Body of pancreas (tissue), 4 donors: ENCODE results near the gene NFS1. TPM values are rescaled to one million over a fixed set of nuclear protein-coding genes. Genes with fewer than 3 reads are reported as not detected.

ENCODE experiments used
- ATAC-seq: fragments of 150-250 bp; one replicate; pipeline ENCODE4 v1.9.1; 2016
- DNase-seq, 4 donors: peaks; one replicate each; pipeline ENCODE4 v3.0.0-alpha.2; 2019
- H3K27ac ChIP-seq, 4 donors: fragments of 200-600 bp; sonication (generic); 1 replicate in 3 of 4; 2 replicates in 1 of 4; pipeline versions ENCODE4 v1.5.1 to v1.6.1; 2016 to 2019; ENCODE audit warnings: mild to moderate bottlenecking in 1 of 4, mixed read lengths in 1 of 4, moderate library complexity in 1 of 4
- H3K27me3 ChIP-seq, 2 donors: fragments of 200-600 bp; sonication (generic); one replicate each; pipeline ENCODE4 v1.6.0; 2016; ENCODE audit warnings: mild to moderate bottlenecking in 1 of 2
- H3K36me3 ChIP-seq, 2 donors: fragments of 200-600 bp; sonication (generic); replicated peaks in 1 of 2; 2 replicates each; pipeline ENCODE4 v1.5.1; 2016; ENCODE audit warnings: low read depth in 2 of 2; ENCODE audit not compliant: insufficient read depth in 1 of 2
- H3K4me1 ChIP-seq: fragments of 200-600 bp; sonication (generic); one replicate; pipeline ENCODE4 v1.6.0; 2016
- H3K4me3 ChIP-seq, 2 donors: fragments of 200-600 bp; sonication (generic); 1 replicate in 1 of 2; 2 replicates in 1 of 2; pipeline ENCODE4 v1.5.1; 2016 to 2019
- H3K9me3 ChIP-seq, 3 donors: fragments of 200-600 bp; sonication (generic); 1 replicate in 2 of 3; 2 replicates in 1 of 3; pipeline ENCODE4 v1.5.1; 2016
- POLR2A ChIP-seq, 3 donors: fragments of 450-650 bp; IDR thresholded peaks; one replicate each; pipeline ENCODE4 v1.6.1; 2016; ENCODE audit warnings: antibody characterized with exemption in 3 of 3, mild to moderate bottlenecking in 2 of 3
- WGBS, 2 donors: methylation state at CpG; one replicate each; pipeline ENCODE4 v1.1.5; 2017; 5-methylcytosine and 5-hydroxymethylcytosine counted together
- intact Hi-C: fragments of 100-400 bp; cut with DNase I; formaldehyde crosslinking; loops from one replicate; pipeline ENCODE4 v1.15.1; 2023
- total RNA-seq, 2 donors: library from RNA; depleted of rRNA; stranded (reverse); fragments of >200 nt; gene quantifications; one replicate each; pipeline ENCODE4 v1.1.0, GENCODE V29; 2016
- TF ChIP-seq, protein P1 (sequence below), 7 experiments: fragments of 450-650 bp in 4 of 7; fragments of 200-600 bp in 3 of 7; sonication (generic) in 3 of 7; IDR thresholded peaks; one replicate each; pipeline ENCODE4 v1.5.1; 2016 to 2019; ENCODE audit warnings: antibody characterized with exemption in 7 of 7

Gene NFS1
- total RNA-seq, 2 donors from 2014 or later = 15.8 to 22.1 TPM

- H3K27ac ChIP-seq = no peak overlapping the region
- H3K36me3 ChIP-seq = peaks cover 0 to under 1% of the 10 kb centered on the region in 2 donors
- no peaks in the 10 kb centered on the region for H3K4me1 ChIP-seq
- intact Hi-C loops = no loop called here
- H3K27me3 ChIP-seq = no peaks in the 10 kb centered on the region
- TF ChIP-seq, protein P1, sequence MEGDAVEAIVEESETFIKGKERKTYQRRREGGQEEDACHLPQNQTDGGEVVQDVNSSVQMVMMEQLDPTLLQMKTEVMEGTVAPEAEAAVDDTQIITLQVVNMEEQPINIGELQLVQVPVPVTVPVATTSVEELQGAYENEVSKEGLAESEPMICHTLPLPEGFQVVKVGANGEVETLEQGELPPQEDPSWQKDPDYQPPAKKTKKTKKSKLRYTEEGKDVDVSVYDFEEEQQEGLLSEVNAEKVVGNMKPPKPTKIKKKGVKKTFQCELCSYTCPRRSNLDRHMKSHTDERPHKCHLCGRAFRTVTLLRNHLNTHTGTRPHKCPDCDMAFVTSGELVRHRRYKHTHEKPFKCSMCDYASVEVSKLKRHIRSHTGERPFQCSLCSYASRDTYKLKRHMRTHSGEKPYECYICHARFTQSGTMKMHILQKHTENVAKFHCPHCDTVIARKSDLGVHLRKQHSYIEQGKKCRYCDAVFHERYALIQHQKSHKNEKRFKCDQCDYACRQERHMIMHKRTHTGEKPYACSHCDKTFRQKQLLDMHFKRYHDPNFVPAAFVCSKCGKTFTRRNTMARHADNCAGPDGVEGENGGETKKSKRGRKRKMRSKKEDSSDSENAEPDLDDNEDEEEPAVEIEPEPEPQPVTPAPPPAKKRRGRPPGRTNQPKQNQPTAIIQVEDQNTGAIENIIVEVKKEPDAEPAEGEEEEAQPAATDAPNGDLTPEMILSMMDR (IDR thresholded peaks at IDR 0.05) = no peak
- no peak for TF ChIP-seq POLR2A (IDR thresholded peaks at IDR 0.05)
- WGBS, 2 donors = 0 to 97% methylated on average over 1 of the region's 1 CpG
- H3K4me3 ChIP-seq = no peak overlapping the region
- H3K9me3 ChIP-seq = no peaks in the 10 kb centered on the region
- ATAC-seq (no peak), DNase-seq (no peak)
Observed at GRCh38 chr20:35681960-35682359, 17.2 kb downstream of the NFS1 start.

GRCh38 chr20:35680452-35681183, 18.5 kb downstream of the NFS1 start:
- Histone ChIP-seq H3K27me3 (no peaks in the 10 kb centered on the region), H3K4me1 (no peaks in the 10 kb centered on the region), H3K4me3 (no peak overlapping the region), H3K27ac (no peak overlapping the region), H3K9me3 (no peaks in the 10 kb centered on the region), H3K36me3 (no peaks in the 10 kb centered on the region)
- ATAC-seq (no peak), DNase-seq (no peak)
- 73 to 87% methylated on average over 4 of the region's 4 CpGs for WGBS, 2 donors
- TF ChIP-seq, protein P1 (IDR thresholded peaks at IDR 0.05) = no peak
- no peak for TF ChIP-seq POLR2A (IDR thresholded peaks at IDR 0.05)
- intact Hi-C loops = no loop called here

DNA sequence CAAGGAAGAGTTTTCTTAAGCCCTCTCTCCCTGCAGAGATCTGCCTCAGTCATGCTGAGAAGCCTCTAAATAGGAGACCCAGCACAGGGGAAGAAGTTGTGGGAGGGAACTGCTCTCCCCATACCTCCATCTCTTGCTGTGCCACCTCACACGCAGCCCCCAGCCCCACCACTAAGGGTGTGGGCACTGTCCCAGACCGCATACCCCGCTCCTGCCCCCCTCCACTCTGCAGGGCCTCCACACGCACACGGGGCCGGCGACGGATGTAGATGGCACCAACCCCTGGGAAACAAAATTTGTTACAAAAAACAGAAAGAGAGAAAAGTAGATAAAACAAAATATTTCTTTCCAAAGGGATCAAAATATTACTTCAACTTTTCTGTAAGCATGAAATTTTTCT, 24.2 kb downstream of the NFS1 start:
- no peak overlapping the region for H3K27ac ChIP-seq
- intact Hi-C loops = no loop called here
- no peaks in the 10 kb centered on the region for H3K4me1 ChIP-seq
- no peaks in the 10 kb centered on the region for H3K9me3 ChIP-seq
- ATAC-seq = no peak
- DNase-seq = no peak
- no peak overlapping the region for H3K4me3 ChIP-seq
- H3K27me3 ChIP-seq = no peaks in the 10 kb centered on the region
- WGBS, 2 donors = 92 to 93% methylated on average over 8 of the region's 8 CpGs
- no peak for TF ChIP-seq POLR2A (IDR thresholded peaks at IDR 0.05)
- TF ChIP-seq, protein P1 (IDR thresholded peaks at IDR 0.05) = no peak
- peaks cover 6 to 13% of the 10 kb centered on the region in 2 donors for H3K36me3 ChIP-seq

- DNase-seq (no peak), ATAC-seq (no peak)
- Histone ChIP-seq H3K9me3 (no peaks in the 10 kb centered on the region), H3K27me3 (no peaks in the 10 kb centered on the region), H3K4me3 (no peak overlapping the region), H3K4me1 (no peaks in the 10 kb centered on the region), H3K36me3 (peaks cover 6 to 13% of the 10 kb centered on the region in 2 donors), H3K27ac (no peak overlapping the region)
- intact Hi-C loops = no loop called here
- TF ChIP-seq POLR2A (IDR thresholded peaks at IDR 0.05) = no peak
- TF ChIP-seq, protein P1 (IDR thresholded peaks at IDR 0.05) = no peak
- WGBS, 2 donors = 87 to 93% methylated on average over 3 to 4 of the region's 4 CpGs
Observed at GRCh38 chr20:35673884-35674283, 25.3 kb downstream of the NFS1 start.

DNA sequence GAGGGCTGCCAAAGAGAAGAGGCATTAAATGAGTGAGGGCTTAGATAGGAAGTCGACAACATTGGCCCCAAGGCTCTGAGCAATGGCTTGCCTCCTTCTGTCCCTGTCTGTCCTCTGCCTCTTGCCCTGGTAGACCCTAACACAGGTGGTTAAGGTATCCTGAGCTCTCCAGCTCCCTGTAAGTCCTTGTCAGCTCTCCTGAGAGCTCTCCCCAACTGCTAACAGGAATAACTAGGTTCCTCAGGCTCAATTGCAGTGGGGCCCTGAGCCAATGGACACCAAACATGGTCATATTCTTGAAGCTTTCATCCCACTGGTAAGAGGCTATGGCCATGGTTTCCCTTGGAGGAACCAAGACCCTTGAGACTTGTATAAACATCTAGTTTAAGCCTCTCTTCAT, 29.5 kb downstream of the NFS1 start:
- Histone ChIP-seq H3K27ac (no peak overlapping the region), H3K9me3 (no peaks in the 10 kb centered on the region), H3K36me3 (peaks cover 6 to 13% of the 10 kb centered on the region in 2 donors), H3K4me1 (peaks cover 3% of the 10 kb centered on the region), H3K27me3 (no peaks in the 10 kb centered on the region), H3K4me3 (no peak overlapping the region)
- ATAC-seq = no peak
- WGBS, 2 donors = 86 to 88% methylated on average over 1 of the region's 1 CpG
- intact Hi-C loops = no loop called here
- no peak for DNase-seq
- TF ChIP-seq, protein P1 (IDR thresholded peaks at IDR 0.05) = no peak
- TF ChIP-seq POLR2A (IDR thresholded peaks at IDR 0.05) = no peak
